Activated naive CD4-positive, alpha-beta T cell (primary cell): Measurements from ENCODE around the gene TNKS2.
"Not testable (repeated sequence)": the region's sequence is repeated elsewhere in the genome, so short reads cannot be mapped to it uniquely, and the experiment has no call there.

ENCODE experiments used
- DNase-seq, 4 experiments: peaks; one replicate each; lab custom pipeline; 2025; lab: John Stamatoyannopoulos, UW

TNKS2 gene

GRCh38 chr10:91796331-91797047, 1.7 kb upstream of the TNKS2 start:
- peak in 3 of 4 experiments; percentile 19 to 57 (median 24) for DNase-seq

DNA sequence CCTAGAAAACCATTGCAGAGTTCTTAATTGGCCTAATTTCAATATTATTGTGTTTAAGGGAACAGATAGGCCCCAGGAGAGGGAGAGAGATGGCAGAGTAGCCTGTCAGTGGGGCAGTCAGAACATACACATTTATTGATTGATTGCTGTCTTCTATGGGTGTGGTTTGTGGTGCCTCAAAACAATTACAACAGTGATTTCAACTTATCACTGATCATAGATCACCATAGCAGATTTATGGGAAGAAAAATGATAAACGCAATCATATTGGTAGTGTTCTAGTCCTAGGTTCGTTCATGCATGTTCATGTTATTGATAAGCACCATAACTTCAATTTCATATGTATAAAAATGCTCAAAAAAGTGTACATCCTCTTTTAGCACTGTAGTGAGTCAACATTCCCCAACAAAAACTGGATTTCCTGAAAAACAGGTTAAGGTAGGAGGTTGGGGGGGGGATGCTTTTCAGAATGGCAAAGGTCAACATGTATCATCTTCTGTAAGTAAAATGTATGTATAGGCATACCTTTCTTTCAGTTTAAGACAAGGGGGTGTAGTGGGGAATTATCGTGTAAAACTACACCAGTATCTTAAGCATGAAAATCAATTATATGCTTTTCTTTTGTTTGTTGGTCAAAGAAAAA, 1.1 kb upstream of the TNKS2 start:
- no peak for DNase-seq

GRCh38 chr10:91798649-91799611, 704 bp downstream of the TNKS2 start:
- peak in 2 of 4 experiments; percentile 42 to 60 for DNase-seq

DNA sequence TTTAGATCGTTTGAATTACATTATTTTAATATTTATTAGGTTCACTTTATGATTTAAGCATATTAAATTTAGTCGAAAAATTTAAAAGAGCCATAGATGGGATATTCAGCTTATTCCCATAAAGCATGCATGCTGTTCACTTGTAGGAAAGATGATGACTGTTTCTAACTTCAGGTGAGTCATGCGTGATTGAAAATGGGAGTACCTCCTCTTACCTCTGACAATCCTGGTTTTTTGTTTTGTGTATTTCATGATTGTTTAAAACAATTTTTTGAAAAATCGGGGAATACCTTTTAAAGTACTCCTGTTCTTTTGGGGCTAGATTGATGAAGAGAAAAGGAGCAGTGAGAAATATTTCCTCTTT, 1.4 kb downstream of the TNKS2 start:
- DNase-seq = no peak

GRCh38 chr10:91800182-91800581, 2.0 kb downstream of the TNKS2 start:
- no peak for DNase-seq

- DNase-seq = no peak
Measured at GRCh38 chr10:91800756-91801155, 2.5 kb downstream of the TNKS2 start.

DNA sequence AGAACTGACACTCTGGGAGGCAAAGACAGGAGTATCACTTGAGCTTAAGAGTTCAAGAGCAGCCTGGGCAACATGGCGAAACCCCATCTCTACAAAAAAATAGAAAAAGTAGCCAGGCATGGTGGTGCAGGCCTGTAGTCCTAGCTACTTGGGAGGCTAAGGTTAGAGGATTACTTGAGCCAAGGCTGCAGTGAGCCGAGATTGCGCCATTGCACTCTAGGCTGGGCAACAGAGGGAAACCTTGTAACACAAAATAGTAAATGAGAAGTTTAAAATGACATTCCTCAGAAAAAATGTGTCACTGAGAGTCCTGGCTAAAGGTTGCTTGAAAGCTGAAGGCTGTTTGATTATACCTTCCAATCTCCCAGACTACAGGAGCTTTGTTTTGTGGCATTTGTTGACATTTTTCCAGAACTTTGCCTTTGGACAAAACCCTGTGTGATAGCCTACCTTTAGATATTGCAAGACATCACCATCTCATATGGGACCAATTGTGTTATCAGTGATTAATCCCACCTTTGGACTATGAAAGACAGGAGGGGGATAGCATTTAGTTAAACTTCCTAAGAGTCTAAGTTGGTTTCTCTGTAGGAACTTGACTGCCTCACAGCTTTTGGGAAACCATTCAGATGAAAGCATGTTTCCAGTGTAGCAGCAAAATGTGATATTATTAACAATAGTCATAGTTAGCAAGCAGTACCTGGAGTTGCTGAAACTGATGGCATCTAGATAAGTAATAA, 5.3 kb downstream of the TNKS2 start:
- no peak for DNase-seq

DNA sequence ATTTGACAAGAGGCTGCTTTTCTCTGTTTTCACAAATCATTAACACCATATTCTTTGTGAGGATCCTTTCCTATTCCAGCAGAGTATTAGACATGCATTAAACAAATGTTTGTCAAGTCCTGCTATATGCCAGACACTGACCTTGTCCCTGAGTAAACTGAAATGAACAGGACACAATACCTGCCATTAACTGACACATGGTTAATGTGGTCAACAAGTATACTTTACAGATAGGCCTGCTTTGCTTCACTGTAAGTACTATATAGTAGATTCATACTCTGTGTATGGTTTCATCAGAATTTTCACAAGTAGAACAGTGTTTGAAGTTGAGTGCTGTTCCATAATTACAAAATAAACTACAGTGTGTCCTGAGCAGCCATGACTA, 5.9 kb downstream of the TNKS2 start:
- no peak for DNase-seq

- no peak for DNase-seq
Measured at GRCh38 chr10:91805110-91805838, 7.0 kb downstream of the TNKS2 start.

GRCh38 chr10:91807264-91807663, 9.0 kb downstream of the TNKS2 start:
- not testable (repeated sequence) for DNase-seq

DNA sequence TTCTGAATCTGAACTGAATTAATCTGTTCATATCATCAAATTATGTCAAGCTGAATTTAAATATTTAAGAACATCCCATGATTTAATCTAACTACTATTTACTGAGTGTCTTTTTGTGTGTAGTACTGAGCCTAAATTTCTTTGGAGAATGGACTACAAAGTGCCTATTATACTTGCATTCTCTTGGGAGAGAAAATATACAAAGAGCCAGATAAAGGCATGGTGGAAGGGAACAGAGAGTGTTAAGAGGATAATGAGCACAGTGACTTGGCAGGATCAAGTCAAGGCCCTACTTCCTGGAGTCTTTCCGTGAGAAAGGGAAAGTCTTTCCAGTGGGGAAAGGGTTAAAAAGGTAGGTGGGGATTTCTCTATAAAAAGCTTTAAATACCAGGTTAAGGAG, 15.0 kb downstream of the TNKS2 start:
- no peak for DNase-seq

DNA sequence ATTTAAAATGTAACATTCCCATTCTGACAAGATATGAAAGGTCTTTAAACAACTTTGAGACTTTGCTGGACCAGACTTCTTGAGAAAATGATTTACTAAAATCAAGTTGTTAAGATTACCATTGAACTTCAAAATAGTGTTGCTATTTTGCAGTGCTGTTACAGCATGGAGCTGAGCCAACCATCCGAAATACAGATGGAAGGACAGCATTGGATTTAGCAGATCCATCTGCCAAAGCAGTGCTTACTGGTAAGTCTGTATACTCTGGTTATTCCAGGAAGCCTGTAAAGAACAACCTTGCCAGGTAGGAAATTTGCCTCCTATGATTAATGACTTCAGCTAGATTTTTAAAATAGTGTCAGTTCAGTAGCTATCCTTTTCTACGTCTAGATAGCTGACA, 18.8 kb downstream of the TNKS2 start:
- DNase-seq = no peak

- DNase-seq = no peak
Measured at GRCh38 chr10:91820144-91820543, 21.9 kb downstream of the TNKS2 start.

DNA sequence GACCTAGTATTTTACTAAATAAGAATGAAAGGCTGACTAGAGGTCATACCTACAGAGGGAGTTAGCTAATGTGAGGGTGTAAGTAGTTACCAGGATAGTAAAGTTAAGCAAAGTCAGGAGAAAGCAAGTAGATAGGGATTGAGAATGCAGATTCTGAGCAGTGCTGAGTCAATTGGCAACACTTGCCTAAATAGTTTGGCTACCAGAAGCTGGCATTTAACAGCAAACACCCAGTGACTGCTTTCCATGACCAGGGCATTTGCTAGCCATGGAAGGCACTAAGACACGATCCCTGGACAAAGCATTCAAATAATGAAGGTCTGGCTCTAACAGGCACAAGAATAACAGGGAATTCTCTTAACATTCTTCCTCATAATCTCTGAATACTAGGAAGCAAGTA, 25.9 kb downstream of the TNKS2 start:
- DNase-seq = no peak

DNA sequence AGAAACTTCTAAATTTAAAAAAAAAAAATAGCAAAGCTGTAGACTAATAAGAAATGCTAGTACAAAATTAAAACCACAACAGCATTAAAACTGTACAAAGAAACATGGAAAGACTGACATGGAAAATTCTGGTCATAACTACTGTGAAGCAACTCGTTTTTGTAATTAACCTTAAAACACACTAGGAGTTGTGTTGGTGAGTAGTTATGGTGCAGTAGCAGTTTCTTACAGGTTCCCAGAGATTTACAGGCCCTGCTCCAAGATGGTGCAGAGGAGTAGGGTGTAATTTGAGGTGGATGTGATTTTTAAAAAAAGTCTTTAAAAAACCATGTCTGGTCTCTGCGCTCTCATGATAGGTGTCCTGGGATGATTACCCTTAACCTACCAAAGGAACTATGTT, 31.0 kb downstream of the TNKS2 start:
- DNase-seq = no peak

DNA sequence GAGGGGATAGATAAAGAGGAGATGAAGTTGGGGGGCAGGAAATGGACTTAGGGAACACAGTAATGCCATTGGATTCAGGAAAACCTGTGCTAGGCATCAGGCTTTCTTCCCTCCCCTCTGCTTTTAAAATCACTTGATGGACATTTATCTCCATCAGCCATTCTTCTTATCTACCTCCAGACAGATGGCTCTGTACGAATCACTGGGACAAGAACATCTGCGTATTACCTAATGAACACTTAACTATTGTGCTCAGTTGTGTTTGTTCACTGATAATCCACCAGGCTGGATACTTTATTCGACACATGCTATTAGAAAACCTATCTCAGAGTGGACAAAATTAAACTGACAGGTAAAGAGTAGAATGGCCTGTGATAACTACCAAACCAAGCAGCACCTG, 40.0 kb downstream of the TNKS2 start:
- no peak for DNase-seq

DNA sequence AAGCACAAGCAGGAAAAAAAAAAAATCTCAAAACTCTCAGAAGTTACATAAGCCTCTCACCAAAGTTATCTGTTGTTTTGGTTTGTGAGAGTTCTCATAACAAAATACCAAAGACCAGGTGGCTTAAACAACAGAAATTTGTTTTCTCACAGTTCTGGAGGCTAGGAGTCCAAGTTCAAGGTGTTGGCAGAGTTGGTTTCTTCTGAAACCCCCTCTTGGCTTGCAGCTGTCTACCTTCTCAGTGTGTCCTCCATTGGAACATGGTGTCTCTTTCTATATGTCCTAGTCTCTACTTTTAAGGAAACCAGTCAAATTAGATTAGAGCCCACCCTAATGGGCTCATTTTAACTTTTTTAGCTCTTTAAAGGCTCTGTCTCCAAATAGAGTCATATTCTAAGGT, 44.9 kb downstream of the TNKS2 start:
- DNase-seq = no peak

DNA sequence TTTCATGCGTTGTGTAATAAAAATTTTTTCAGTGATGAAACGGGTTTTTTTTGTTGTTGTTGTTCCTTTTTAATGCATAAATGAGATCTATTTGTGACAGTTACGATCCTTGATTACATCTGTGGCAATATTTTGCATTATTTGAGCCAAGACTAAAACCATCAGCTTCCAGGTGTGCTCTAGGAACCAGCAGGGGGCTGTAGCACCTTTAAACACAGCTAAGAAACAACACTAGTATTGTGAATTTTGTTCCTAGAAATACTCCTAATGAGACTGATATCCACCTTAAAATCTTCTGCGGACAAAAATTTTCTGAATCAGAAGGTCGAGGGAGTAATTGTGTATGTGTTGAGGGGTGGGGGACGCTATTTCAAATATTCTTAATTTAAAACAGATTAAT, 58.4 kb downstream of the TNKS2 start:
- DNase-seq = no peak

GRCh38 chr10:91860885-91861284, 62.7 kb downstream of the TNKS2 start:
- DNase-seq = no peak

DNA sequence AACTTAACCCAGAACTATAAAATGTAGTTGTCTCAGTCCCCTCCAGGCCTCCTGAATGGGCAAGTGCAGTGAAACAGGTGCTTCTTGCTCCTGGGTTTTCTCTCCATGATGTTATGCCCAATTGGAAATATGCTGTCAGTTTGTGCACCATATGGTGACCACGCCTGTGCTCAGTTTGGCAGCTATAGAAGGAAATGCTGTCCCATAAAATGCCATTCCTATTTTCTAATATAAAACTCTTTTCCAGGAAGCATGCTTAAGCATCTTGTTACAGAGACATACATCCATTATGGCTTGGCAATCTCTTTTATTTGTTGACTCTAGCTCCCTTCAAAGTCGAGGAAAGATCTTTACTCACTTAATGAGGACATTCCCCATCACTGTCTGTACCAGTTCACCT, 65.9 kb downstream of the TNKS2 start:
- DNase-seq = no peak

DNA sequence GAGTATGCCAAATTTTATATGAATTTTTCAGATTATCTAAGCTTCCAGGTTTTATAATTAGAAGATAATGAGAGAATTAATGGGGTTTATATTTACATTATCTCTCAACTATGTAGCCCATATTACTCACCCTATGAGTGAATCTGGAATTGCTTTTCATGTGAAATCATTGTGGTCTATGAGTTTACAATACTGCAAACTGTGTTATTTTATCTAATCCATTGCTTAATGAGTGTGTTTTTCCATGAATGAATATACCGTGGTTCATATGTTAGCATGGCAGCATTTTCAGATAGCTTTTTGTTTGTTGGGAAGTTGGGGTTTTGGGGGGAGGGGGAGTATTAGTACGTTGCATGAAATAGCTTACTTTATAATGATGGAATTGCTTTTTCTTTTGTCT, 66.5 kb downstream of the TNKS2 start:
- no peak for DNase-seq
